H9 (cell line): ENCODE measurements around the gene AGT. TPM values are rescaled to one million over a fixed set of nuclear protein-coding genes. Genes with fewer than 3 reads are reported as not detected.
A peak's percentile ranks its signal among the peaks of the same experiment; 100 is the strongest.

ENCODE experiments used
- DNase-seq: peaks from one replicate; pipeline ENCODE4 v3.0.0-alpha.2; 2017
- H2AFZ ChIP-seq: one replicate; pipeline ENCODE4 v1.6.1; 2013; ENCODE audit warnings: mild to moderate bottlenecking, low read length, control low read depth, moderate library complexity
- H2AK5ac ChIP-seq: 2 replicates; pipeline ENCODE4 v1.6.1; 2013; ENCODE audit warnings: low read length, control low read depth, mixed read lengths; ENCODE audit not compliant: insufficient read length
- H2BK120ac ChIP-seq: one replicate; pipeline ENCODE4 v1.6.1; 2013; ENCODE audit warnings: low read depth, mild to moderate bottlenecking, low read length, control low read depth, inconsistent platforms; ENCODE audit not compliant: poor library complexity, severe bottlenecking
- H2BK12ac ChIP-seq: 2 replicates; pipeline ENCODE4 v1.6.1; 2013; ENCODE audit warnings: low read length, control low read depth, mixed read lengths, low read depth; ENCODE audit not compliant: insufficient read length
- H2BK15ac ChIP-seq: 2 replicates; pipeline ENCODE4 v1.6.1; 2013; ENCODE audit warnings: low read depth, low read length, control low read depth
- H2BK20ac ChIP-seq: one replicate; pipeline ENCODE4 v1.6.1; 2013; ENCODE audit warnings: low read depth, mild to moderate bottlenecking, low read length, control low read depth, inconsistent platforms; ENCODE audit not compliant: poor library complexity, severe bottlenecking
- H2BK5ac ChIP-seq: 2 replicates; pipeline ENCODE4 v1.6.1; 2013; ENCODE audit warnings: low read length, control low read depth, mixed read lengths; ENCODE audit not compliant: insufficient read length
- H3K14ac ChIP-seq: 2 replicates; pipeline ENCODE4 v1.6.1; 2013; ENCODE audit warnings: low read length, control low read depth; ENCODE audit not compliant: insufficient read depth
- H3K18ac ChIP-seq: 2 replicates; pipeline ENCODE4 v1.6.1; 2013; ENCODE audit warnings: low read depth, mild to moderate bottlenecking, mixed read lengths, low read length, control low read depth; ENCODE audit not compliant: insufficient read length
- H3K23ac ChIP-seq: 2 replicates; pipeline ENCODE4 v1.6.1; 2013; ENCODE audit warnings: low read length, control low read depth, mixed read lengths, low read depth; ENCODE audit not compliant: insufficient read length
- H3K23me2 ChIP-seq: 2 replicates; pipeline ENCODE4 v1.6.1; 2013; ENCODE audit warnings: low read depth, mild to moderate bottlenecking, mixed read lengths, low read length, control low read depth; ENCODE audit not compliant: insufficient read length, poor library complexity, severe bottlenecking
- H3K27ac ChIP-seq: 2 replicates; pipeline ENCODE4 v1.5.1; 2013; ENCODE audit warnings: low read length, control low read depth, mixed read lengths, low read depth; ENCODE audit not compliant: insufficient read length
- H3K27me3 ChIP-seq: 2 replicates; pipeline ENCODE4 v1.6.1; 2013; ENCODE audit warnings: low read length, control low read depth, inconsistent platforms; ENCODE audit not compliant: insufficient read depth
- H3K4ac ChIP-seq: 2 replicates; pipeline ENCODE4 v1.6.1; 2013; ENCODE audit warnings: low read depth, mild to moderate bottlenecking, control low read depth, inconsistent platforms, low read length, moderate library complexity
- H3K4me1 ChIP-seq: 2 replicates; pipeline ENCODE4 v1.6.1; 2013; ENCODE audit warnings: low read length, control low read depth, inconsistent platforms; ENCODE audit not compliant: insufficient read depth
- H3K4me2 ChIP-seq: 2 replicates; pipeline ENCODE4 v1.6.1; 2013; ENCODE audit warnings: low read length, control low read depth, mixed read lengths; ENCODE audit not compliant: insufficient read length, insufficient read depth
- H3K56ac ChIP-seq: 2 replicates; pipeline ENCODE4 v1.6.1; 2013; ENCODE audit warnings: low read depth, mild to moderate bottlenecking, mixed read lengths, low read length, control low read depth; ENCODE audit not compliant: insufficient read length
- H3K79me1 ChIP-seq: 2 replicates; pipeline ENCODE4 v1.6.1; 2013; ENCODE audit warnings: low read depth, mild to moderate bottlenecking, moderate library complexity, low read length, control low read depth, inconsistent platforms; ENCODE audit not compliant: insufficient read depth, poor library complexity, severe bottlenecking
- H3K79me2 ChIP-seq: 2 replicates; pipeline ENCODE4 v1.6.1; 2013; ENCODE audit warnings: low read length, control low read depth, inconsistent platforms; ENCODE audit not compliant: insufficient read depth
- H3K9ac ChIP-seq: 2 replicates; pipeline ENCODE4 v1.6.1; 2013; ENCODE audit warnings: low read length, control low read depth, mixed read lengths; ENCODE audit not compliant: insufficient read length; ENCODE audit errors: extremely low read depth
- H3K9me3 ChIP-seq: one replicate; pipeline ENCODE4 v1.6.1; 2013; ENCODE audit warnings: low read depth, low read length, inconsistent platforms; ENCODE audit not compliant: control insufficient read depth
- H3T11ph ChIP-seq: one replicate; pipeline ENCODE4 v1.6.1; 2013; ENCODE audit warnings: mild to moderate bottlenecking, low read length, control low read depth, inconsistent platforms
- H4K20me1 ChIP-seq: one replicate; pipeline ENCODE4 v1.6.1; 2013; ENCODE audit not compliant: control insufficient read depth, insufficient read length, insufficient read depth
- H4K5ac ChIP-seq: 2 replicates; pipeline ENCODE4 v1.6.1; 2013; ENCODE audit warnings: low read depth, mild to moderate bottlenecking, mixed read lengths, low read length, control low read depth; ENCODE audit not compliant: insufficient read length
- H4K8ac ChIP-seq: replicated peaks from 2 replicates; pipeline ENCODE4 v1.6.1; 2013; ENCODE audit warnings: low read length, control low read depth, mixed read lengths, low read depth; ENCODE audit not compliant: insufficient read length
- H4K91ac ChIP-seq: 2 replicates; pipeline ENCODE4 v1.6.1; 2013; ENCODE audit warnings: low read depth, mild to moderate bottlenecking, moderate library complexity, mixed read lengths, low read length, control low read depth; ENCODE audit not compliant: insufficient read length
- H3K27ac Mint-ChIP-seq, 3 experiments: 2 replicates in 2 of 3; 3 replicates in 1 of 3; pipeline ENCODE4 v1.8.0; 2020 to 2021; ENCODE audit warnings: mixed read lengths in 3 of 3, mild to moderate bottlenecking in 1 of 3, moderate library complexity in 1 of 3
- H3K27me3 Mint-ChIP-seq: 2 replicates; pipeline ENCODE4 v1.8.0; 2021; ENCODE audit warnings: low read depth, mild to moderate bottlenecking, moderate library complexity, mixed read lengths
- H3K36me3 Mint-ChIP-seq, 3 experiments: 2 replicates in 2 of 3; 3 replicates in 1 of 3; pipeline ENCODE4 v1.8.0; 2020 to 2021; ENCODE audit warnings: low read depth in 3 of 3, mixed read lengths in 3 of 3; ENCODE audit not compliant: insufficient read depth in 1 of 3
- H3K4me1 Mint-ChIP-seq, 2 experiments: 2 replicates each; pipeline ENCODE4 v1.8.0; 2020; ENCODE audit warnings: mixed read lengths in 2 of 2
- H3K4me3 Mint-ChIP-seq, 2 experiments: 2 replicates in 1 of 2; 3 replicates in 1 of 2; pipeline ENCODE4 v1.8.0; 2020 to 2021; ENCODE audit warnings: mild to moderate bottlenecking in 2 of 2, mixed read lengths in 2 of 2, moderate library complexity in 1 of 2
- H3K9me3 Mint-ChIP-seq, 2 experiments: 2 replicates in 1 of 2; 3 replicates in 1 of 2; pipeline ENCODE4 v1.8.0; 2020; ENCODE audit warnings: mild to moderate bottlenecking in 2 of 2, mixed read lengths in 2 of 2, moderate library complexity in 1 of 2
- CTCF ChIP-seq: fragments of 200-600 bp; sonication (generic); conservative IDR thresholded peaks from 3 replicates; pipeline ENCODE4 v1.8.0; 2021; ENCODE audit warnings: antibody characterized with exemption, mild to moderate bottlenecking
- WGBS: extraction: QIAGEN DNeasy Blood & Tissue Kit; methylation state at CpG from one replicate; pipeline ENCODE4 v1.1.7; 2013; ENCODE audit warnings: missing lambda C conversion rate, low lambda C conversion rate, mixed read lengths; ENCODE audit not compliant: insufficient read length; ENCODE audit errors: extremely low coverage; 5-methylcytosine and 5-hydroxymethylcytosine counted together
- total RNA-seq: library from RNA; stranded (reverse); gene quantifications from 2 replicates; pipeline ENCODE4 v1.2.1, GENCODE V29; 2021

Gene AGT
- total RNA-seq, 1 experiment from 2014 or later, result not detected

GRCh38 chr1:230761443-230762167 lies 47.7 kb upstream of the AGT start:
- no peak overlapping the region for H3K23ac ChIP-seq
- Mint-ChIP-seq H3K27ac (peak overlapping the region in 1 of 3 experiments; percentile 66; a peak in 2 of 7 replicates), H3K4me1 (peaks cover 0 to 5% of the 10 kb centered on the region in 2 experiments; a peak in 2 of 4 replicates)

More at GRCh38 chr1:230761443-230762167, 47.7 kb upstream of the AGT start:
- Histone ChIP-seq H3K79me1 (no peaks in the 10 kb centered on the region), H3K9me3 (no peaks in the 10 kb centered on the region), H3K27ac (no peak overlapping the region), H2BK120ac (no peak overlapping the region), H3K14ac (no peak overlapping the region; the same call in 1 of the 2 replicates), H4K5ac (no peak overlapping the region), H3K18ac (no peak overlapping the region), H2BK5ac (no peak overlapping the region), H4K91ac (no peak overlapping the region), H3K4me1 (no peaks in the 10 kb centered on the region), H2BK15ac (no peak overlapping the region), H2AK5ac (no peak overlapping the region), H4K8ac (no peak overlapping the region), H3K9ac (no peak overlapping the region), H3K4ac (no peak overlapping the region), H3K79me2 (no peaks in the 10 kb centered on the region), H2BK20ac (no peak overlapping the region), H3K27me3 (no peaks in the 10 kb centered on the region), H3K56ac (no peak overlapping the region), H2AFZ (no peak overlapping the region), H2BK12ac (no peak overlapping the region), H3K23me2 (no peaks in the 10 kb centered on the region), H3T11ph (no peak overlapping the region), H3K4me2 (no peak overlapping the region), H4K20me1 (no peaks in the 10 kb centered on the region)
- DNase-seq, result no peak
- TF ChIP-seq CTCF, result no peak
- Mint-ChIP-seq H3K27me3 (peaks cover 48% of the 10 kb centered on the region), H3K4me3 (no peak overlapping the region), H3K36me3 (no peaks in the 10 kb centered on the region), H3K9me3 (peaks cover 2% of the 10 kb centered on the region in 2 experiments; a peak in 3 of 5 replicates)
- no CpG with 5 or more reads among the region's 8 CpGs for WGBS
